HepG2 (cell line): ENCODE results near the gene AGPAT2. TPM values are rescaled to one million over a fixed set of nuclear protein-coding genes. Genes with fewer than 3 reads are reported as not detected.

Experiments
- CAMTA2 ChIP-seq: sonication (generic); formaldehyde crosslinking; IDR thresholded peaks from 2 replicates; pipeline ENCODE4 v1.4.0; 2020; ENCODE audit warnings: mild to moderate bottlenecking, missing genetic modification reagents, borderline replicate concordance
- CREB1 ChIP-seq, 2 experiments: fragments of 450-650 bp in 1 of 2; IDR thresholded peaks; 2 replicates each; pipeline ENCODE4 v1.6.1; 2016 to 2017; ENCODE audit warnings: control low read depth in 1 of 2, mild to moderate bottlenecking in 1 of 2, missing compliant biosample characterization in 1 of 2, missing genetic modification characterization in 1 of 2
- ELK4 ChIP-seq: sonication (generic); formaldehyde crosslinking; IDR thresholded peaks from 2 replicates; pipeline ENCODE4 v1.9.0; 2021; ENCODE audit warnings: missing genetic modification reagents, borderline replicate concordance
- HOXA3 ChIP-seq: sonication (generic); formaldehyde crosslinking; IDR thresholded peaks from 2 replicates; pipeline ENCODE4 v1.5.0; 2020; ENCODE audit warnings: missing genetic modification reagents
- IRF2 ChIP-seq: IDR thresholded peaks from 2 replicates; pipeline ENCODE4 v1.6.1; 2018; ENCODE audit warnings: missing genetic modification reagents, missing compliant biosample characterization
- MTF1 ChIP-seq: sonication (generic); formaldehyde crosslinking; IDR thresholded peaks from 2 replicates; pipeline ENCODE4 v1.5.0; 2020; ENCODE audit warnings: missing genetic modification reagents
- PHF8 ChIP-seq: sonication (generic); formaldehyde crosslinking; IDR thresholded peaks from 2 replicates; pipeline ENCODE4 v1.5.0; 2020; ENCODE audit warnings: missing genetic modification reagents
- SKIL ChIP-seq: sonication (generic); formaldehyde crosslinking; IDR thresholded peaks from 2 replicates; pipeline ENCODE4 v1.8.0; 2022; ENCODE audit warnings: missing genetic modification reagents, mild to moderate bottlenecking, moderate library complexity, borderline replicate concordance
- TBX2 ChIP-seq: sonication (generic); formaldehyde crosslinking; IDR thresholded peaks from 2 replicates; pipeline ENCODE4 v1.5.0; 2020; ENCODE audit warnings: missing genetic modification reagents, mild to moderate bottlenecking, borderline replicate concordance
- TCF7 ChIP-seq: sonication (generic); IDR thresholded peaks from 2 replicates; pipeline ENCODE4 v1.6.1; 2016; ENCODE audit warnings: antibody characterized with exemption, low read depth
- ZBTB14 ChIP-seq: sonication (generic); formaldehyde crosslinking; IDR thresholded peaks from 2 replicates; pipeline ENCODE4 v1.4.0; 2020; ENCODE audit warnings: missing genetic modification reagents
- ZFX ChIP-seq: sonication (generic); formaldehyde crosslinking; IDR thresholded peaks from 2 replicates; pipeline ENCODE4 v1.4.0; 2020; ENCODE audit warnings: mild to moderate bottlenecking, low read depth, missing genetic modification reagents, moderate library complexity
- ZIK1 ChIP-seq: sonication (generic); formaldehyde crosslinking; IDR thresholded peaks from 2 replicates; pipeline ENCODE4 v1.5.0; 2020; ENCODE audit warnings: mild to moderate bottlenecking, low read depth, missing genetic modification reagents, borderline replicate concordance
- ZKSCAN1 ChIP-seq: fragments of 150-350 bp; IDR thresholded peaks from 2 replicates; pipeline ENCODE4 v1.6.1; 2014; ENCODE audit warnings: low read length
- ZNF143 ChIP-seq: sonication (generic); formaldehyde crosslinking; IDR thresholded peaks from 2 replicates; pipeline ENCODE4 v1.4.0; 2020; ENCODE audit warnings: missing genetic modification reagents
- ZNF24 ChIP-seq: fragments of 450-650 bp; IDR thresholded peaks from 2 replicates; pipeline ENCODE4 v1.6.1; 2017; ENCODE audit warnings: antibody characterized with exemption, mild to moderate bottlenecking
- ZNF317 ChIP-seq: sonication (generic); formaldehyde crosslinking; IDR thresholded peaks from 2 replicates; pipeline ENCODE4 v1.5.0; 2020; ENCODE audit warnings: mild to moderate bottlenecking, missing genetic modification reagents
- ZNF350 ChIP-seq: sonication (generic); formaldehyde crosslinking; IDR thresholded peaks from 2 replicates; pipeline ENCODE4 v1.4.0; 2020; ENCODE audit warnings: mild to moderate bottlenecking, low read depth, missing genetic modification reagents, borderline replicate concordance
- ZNF383 ChIP-seq: sonication (generic); formaldehyde crosslinking; IDR thresholded peaks from 2 replicates; pipeline ENCODE4 v1.4.0; 2020; ENCODE audit warnings: missing genetic modification reagents, mild to moderate bottlenecking, borderline replicate concordance
- ZNF556 ChIP-seq: sonication (generic); formaldehyde crosslinking; IDR thresholded peaks from 2 replicates; pipeline ENCODE4 v1.4.0; 2020; ENCODE audit warnings: mild to moderate bottlenecking, missing genetic modification reagents, borderline replicate concordance
- ZNF562 ChIP-seq: sonication (generic); formaldehyde crosslinking; IDR thresholded peaks from 2 replicates; pipeline ENCODE4 v1.8.0; 2022; ENCODE audit warnings: missing genetic modification reagents, borderline replicate concordance
- ZSCAN25 ChIP-seq: sonication (generic); formaldehyde crosslinking; IDR thresholded peaks from 2 replicates; pipeline ENCODE4 v1.8.0; 2022; ENCODE audit warnings: mild to moderate bottlenecking, missing genetic modification reagents
- ZZZ3 ChIP-seq: sonication (generic); formaldehyde crosslinking; IDR thresholded peaks from 2 replicates; pipeline ENCODE4 v1.4.0; 2020; ENCODE audit warnings: missing genetic modification reagents, mild to moderate bottlenecking, borderline replicate concordance
- polyA plus RNA-seq, 8 experiments: library from polyadenylated mRNA; depleted of rRNA in 3 of 8; stranded (reverse) in 7 of 8; unstranded in 1 of 8; fragments of >200 nt; fragmentation: Illumina TruSeq in 4 of 8; extraction: Trizol in 4 of 8; gene quantifications; 2 replicates each; pipeline versions ENCODE4 v1.2.1 to v1.2.3, GENCODE V29; 2011 to 2016; ENCODE audit warnings: low read depth in 4 of 8, missing spikeins in 1 of 8, mixed read lengths in 1 of 8; ENCODE audit not compliant: insufficient read depth in 1 of 8
- total RNA-seq, 5 experiments: library from RNA; depleted of rRNA; stranded (reverse); fragments of >200 nt; fragmentation: Illumina TruSeq; extraction: Trizol; gene quantifications; 2 replicates each; pipeline ENCODE4 v1.2.3, GENCODE V29; 2016; ENCODE audit warnings: low read depth in 1 of 5
- TF ChIP-seq, protein P1 (sequence below): sonication (generic); formaldehyde crosslinking; IDR thresholded peaks from 2 replicates; pipeline ENCODE4 v1.5.1; 2020; ENCODE audit warnings: mild to moderate bottlenecking, missing genetic modification reagents

AGPAT2 gene
- total and polyA plus RNA-seq, 2 of the 13 experiments (the other 11 are each of a cell fraction or from before 2014, with no cell fraction given): 3.9 to 25.8 TPM

DNA sequence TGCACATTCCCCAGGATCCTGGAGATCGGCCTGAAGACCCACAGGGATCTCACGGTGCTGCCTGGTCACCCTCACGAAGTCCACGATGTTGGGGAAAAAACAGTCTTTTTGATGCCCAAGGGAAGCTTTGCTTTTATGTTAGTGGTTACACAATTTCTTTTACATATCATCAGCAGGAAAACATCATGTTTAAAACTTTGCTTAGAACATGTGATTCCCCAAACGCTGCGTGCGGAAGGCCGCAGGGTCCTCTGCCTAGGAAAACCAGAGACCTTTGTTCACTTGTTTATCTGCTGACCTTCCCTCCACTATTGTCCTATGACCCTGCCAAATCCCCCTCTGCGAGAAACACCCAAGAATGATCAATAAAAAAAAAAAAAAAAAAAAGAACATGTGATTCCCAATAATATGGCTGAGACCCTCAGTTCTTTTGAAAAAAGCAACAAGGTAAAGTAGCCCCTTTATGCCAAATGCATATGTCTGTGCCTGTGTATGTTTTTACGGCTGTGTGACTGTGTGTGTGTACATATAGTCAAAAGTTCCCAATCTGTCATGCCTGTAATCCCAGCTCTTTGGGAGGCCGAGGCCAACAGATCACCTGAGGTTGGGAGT is 11.5 kb upstream of the AGPAT2 start (continued):
- TF ChIP-seq HOXA3 (CRISPR knock-in tag): no peak
- no peak for TF ChIP-seq ELK4 (CRISPR knock-in tag)
- no peak for TF ChIP-seq ZNF350
- TF ChIP-seq ZKSCAN1: no peak
- TF ChIP-seq CREB1 (IDR thresholded peaks at IDR 0.05): no peak
- TF ChIP-seq CREB1 (CRISPR knock-in tag; IDR thresholded peaks at IDR 0.05): no peak; the same call in 1 of the 2 replicates
- no peak for TF ChIP-seq ZSCAN25 (CRISPR knock-in tag)
- no peak for TF ChIP-seq ZBTB14 (CRISPR knock-in tag)
- TF ChIP-seq MTF1 (CRISPR knock-in tag): no peak
- TF ChIP-seq TBX2 (CRISPR knock-in tag): no peak
- no peak for TF ChIP-seq ZIK1 (CRISPR knock-in tag)
- no peak for TF ChIP-seq SKIL (CRISPR knock-in tag)
- 0 out of 2 replicates have a peak, but pooled peaks have one; percentile 8 for TF ChIP-seq TCF7
- TF ChIP-seq ZNF562: no peak
- no peak for TF ChIP-seq ZNF143 (CRISPR knock-in tag)
- TF ChIP-seq, protein P1, sequence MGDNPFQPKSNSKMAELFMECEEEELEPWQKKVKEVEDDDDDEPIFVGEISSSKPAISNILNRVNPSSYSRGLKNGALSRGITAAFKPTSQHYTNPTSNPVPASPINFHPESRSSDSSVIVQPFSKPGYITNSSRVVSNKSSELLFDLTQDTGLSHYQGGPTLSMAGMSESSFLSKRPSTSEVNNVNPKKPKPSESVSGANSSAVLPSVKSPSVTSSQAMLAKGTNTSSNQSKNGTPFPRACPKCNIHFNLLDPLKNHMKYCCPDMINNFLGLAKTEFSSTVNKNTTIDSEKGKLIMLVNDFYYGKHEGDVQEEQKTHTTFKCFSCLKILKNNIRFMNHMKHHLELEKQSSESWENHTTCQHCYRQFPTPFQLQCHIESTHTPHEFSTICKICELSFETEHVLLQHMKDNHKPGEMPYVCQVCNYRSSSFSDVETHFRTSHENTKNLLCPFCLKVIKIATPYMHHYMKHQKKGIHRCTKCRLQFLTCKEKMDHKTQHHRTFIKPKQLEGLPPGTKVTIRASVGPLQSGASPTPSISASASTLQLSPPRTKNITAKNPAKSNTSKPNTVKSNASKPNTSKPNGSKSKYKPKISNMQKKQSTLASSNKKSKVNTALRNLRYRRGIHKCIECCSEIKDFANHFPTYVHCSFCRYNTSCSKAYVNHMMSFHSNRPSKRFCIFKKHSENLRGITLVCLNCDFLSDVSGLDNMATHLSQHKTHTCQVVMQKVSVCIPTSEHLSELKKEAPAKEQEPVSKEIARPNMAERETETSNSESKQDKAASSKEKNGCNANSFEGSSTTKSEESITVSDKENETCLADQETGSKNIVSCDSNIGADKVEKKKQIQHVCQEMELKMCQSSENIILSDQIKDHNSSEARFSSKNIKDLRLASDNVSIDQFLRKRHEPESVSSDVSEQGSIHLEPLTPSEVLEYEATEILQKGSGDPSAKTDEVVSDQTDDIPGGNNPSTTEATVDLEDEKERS (CRISPR knock-in tag): no peak
- no peak for TF ChIP-seq ZNF317 (CRISPR knock-in tag)
- TF ChIP-seq ZZZ3 (CRISPR knock-in tag): no peak
- no peak for TF ChIP-seq ZNF24
- no peak for TF ChIP-seq ZNF556 (CRISPR knock-in tag)
- no peak for TF ChIP-seq CAMTA2 (CRISPR knock-in tag)
- TF ChIP-seq ZFX (CRISPR knock-in tag): no peak
- TF ChIP-seq ZNF383 (CRISPR knock-in tag): no peak
- no peak for TF ChIP-seq PHF8 (CRISPR knock-in tag)
- TF ChIP-seq IRF2: 0 out of 2 replicates have a peak, but pooled peaks have one; percentile 21
